HCT116 (cell line): ENCODE measurements around the gene AS3MT.

Source experiments
- ELF1 ChIP-seq: IDR thresholded peaks from 2 replicates; pipeline ENCODE4 v1.6.1; 2012; ENCODE audit warnings: low read depth, borderline replicate concordance
- POLR2A ChIP-seq: IDR thresholded peaks from 2 replicates; pipeline ENCODE4 v1.7.0; 2011; ENCODE audit warnings: borderline replicate concordance; ENCODE audit not compliant: insufficient read depth, insufficient read length; ENCODE audit errors: extremely low read depth
- TF ChIP-seq, protein P1 (sequence below), 3 experiments: fragments of 200-600 bp in 1 of 3; sonication (generic) in 1 of 3; IDR thresholded peaks in 2 of 3; conservative IDR thresholded peaks in 1 of 3; 2 replicates each; pipeline ENCODE4 v1.5.1; 2012 to 2017; ENCODE audit warnings: low read depth in 2 of 3, low read length in 2 of 3, antibody characterized with exemption in 1 of 3, borderline replicate concordance in 1 of 3, control low read depth in 1 of 3, mild to moderate bottlenecking in 1 of 3, mixed read lengths in 1 of 3, mixed run types in 1 of 3, moderate library complexity in 1 of 3; ENCODE audit not compliant: insufficient read depth in 1 of 3

DNA sequence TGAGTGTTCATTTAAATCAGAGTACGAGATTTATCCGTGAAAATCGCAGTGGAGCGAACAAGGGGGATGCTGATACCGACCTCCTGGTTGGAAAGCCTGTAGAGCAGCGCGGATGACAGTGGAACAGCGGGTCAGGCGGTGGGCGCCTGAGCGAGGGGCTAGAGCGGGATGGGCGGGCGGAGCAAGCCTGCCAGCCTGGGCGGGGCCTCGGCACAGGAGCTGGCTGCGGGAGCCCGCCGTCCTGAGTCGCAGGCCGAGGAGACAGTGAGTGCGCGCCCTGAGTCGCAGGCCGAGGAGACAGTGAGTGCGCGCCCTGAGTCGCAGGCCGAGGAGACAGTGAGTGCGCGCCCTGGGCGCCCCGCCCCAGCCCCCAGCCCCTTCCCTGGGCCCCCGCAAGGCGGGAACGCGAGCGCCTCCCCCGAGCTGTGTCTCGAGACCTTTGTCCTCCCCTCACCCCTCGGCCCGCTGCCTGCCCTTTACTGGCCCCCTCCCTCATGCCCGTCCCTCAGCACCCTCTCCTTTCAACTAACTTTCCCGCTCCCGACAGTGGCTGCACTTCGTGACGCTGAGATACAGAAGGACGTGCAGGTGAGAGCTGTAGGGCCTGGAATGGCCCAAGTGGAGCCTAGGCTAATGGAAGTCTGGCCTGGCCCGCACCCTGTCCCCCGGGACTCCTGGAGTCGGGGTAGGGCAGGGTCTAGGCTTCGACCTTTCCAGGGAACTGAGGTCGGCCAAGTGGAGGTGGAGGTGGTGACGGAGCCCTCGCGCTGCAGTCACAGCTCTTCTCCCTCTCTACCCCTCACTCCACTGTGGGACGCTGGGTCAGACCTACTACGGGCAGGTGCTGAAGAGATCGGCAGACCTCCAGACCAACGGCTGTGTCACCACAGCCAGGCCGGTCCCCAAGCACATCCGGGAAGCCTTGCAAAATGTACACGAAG is at the start of gene AS3MT:
- TF ChIP-seq, protein P1, sequence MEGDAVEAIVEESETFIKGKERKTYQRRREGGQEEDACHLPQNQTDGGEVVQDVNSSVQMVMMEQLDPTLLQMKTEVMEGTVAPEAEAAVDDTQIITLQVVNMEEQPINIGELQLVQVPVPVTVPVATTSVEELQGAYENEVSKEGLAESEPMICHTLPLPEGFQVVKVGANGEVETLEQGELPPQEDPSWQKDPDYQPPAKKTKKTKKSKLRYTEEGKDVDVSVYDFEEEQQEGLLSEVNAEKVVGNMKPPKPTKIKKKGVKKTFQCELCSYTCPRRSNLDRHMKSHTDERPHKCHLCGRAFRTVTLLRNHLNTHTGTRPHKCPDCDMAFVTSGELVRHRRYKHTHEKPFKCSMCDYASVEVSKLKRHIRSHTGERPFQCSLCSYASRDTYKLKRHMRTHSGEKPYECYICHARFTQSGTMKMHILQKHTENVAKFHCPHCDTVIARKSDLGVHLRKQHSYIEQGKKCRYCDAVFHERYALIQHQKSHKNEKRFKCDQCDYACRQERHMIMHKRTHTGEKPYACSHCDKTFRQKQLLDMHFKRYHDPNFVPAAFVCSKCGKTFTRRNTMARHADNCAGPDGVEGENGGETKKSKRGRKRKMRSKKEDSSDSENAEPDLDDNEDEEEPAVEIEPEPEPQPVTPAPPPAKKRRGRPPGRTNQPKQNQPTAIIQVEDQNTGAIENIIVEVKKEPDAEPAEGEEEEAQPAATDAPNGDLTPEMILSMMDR (IDR thresholded peaks at IDR 0.05 in 2 of 3, conservative IDR thresholded peaks at IDR 0.05 in 1 of 3; ENCODE audit: borderline replicate concordance in 1 of 3, insufficient read depth in 1 of 3, low read depth in 2 of 3, low read length in 2 of 3): no peak
- TF ChIP-seq POLR2A (no peak), ELF1 (no peak)
